HG02938 (cell line): ENCODE measurements around the gene C5.
"Not testable (repeated sequence)": the region's sequence is repeated elsewhere in the genome, so short reads cannot be mapped to it uniquely, and the experiment has no call there.

Experiments
- ATAC-seq: cut with Tn5 transposase; IDR thresholded peaks from one replicate; pipeline ENCODE4 v1.9.1; 2021; ENCODE audit warnings: mild to moderate bottlenecking, moderate library complexity; ENCODE audit not compliant: unreplicated experiment

The C5 gene

DNA sequence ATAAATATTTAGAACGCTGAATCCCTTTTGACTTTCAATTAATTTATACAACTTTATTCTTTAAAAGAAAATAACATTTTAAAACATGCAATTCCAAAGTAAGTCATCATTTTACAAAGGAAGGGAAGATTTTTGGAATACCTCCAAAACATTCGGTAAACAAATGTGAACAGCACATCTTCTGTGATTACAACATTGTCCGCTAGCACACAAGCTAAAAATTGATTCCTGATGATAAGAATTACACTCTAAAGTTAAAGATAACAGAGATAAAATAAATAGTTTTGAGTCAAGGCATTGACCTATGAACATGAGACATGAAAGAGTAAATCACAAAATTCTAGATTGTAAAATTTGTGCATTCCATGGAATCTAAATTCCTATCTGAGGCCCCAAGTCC, 67.2 kb downstream of the C5 start:
- no peak for ATAC-seq

- ATAC-seq, result no peak
Measured at GRCh38 chr9:120980951-120981350, 69.1 kb downstream of the C5 start.

DNA sequence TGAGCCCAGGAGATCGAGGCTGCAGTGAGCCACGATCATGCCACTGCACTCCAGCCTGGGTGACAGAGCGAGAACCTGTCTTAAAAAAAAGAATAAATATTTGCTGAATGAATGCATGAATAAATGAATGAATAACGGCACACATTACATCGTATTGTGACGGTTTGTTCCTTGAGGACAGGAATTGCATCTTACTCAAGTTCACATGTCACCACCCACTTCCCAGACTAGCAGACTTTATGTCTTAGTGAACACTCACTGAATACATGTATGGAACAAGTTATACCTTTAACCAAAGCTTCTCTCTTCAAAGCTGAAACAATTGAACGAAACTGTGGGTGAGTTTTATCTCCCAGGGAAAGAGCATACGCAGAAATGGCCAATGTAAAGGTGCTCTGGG, 70.3 kb downstream of the C5 start:
- no peak for ATAC-seq

GRCh38 chr9:120978987-120979386, 71.1 kb downstream of the C5 start:
- no peak for ATAC-seq

DNA sequence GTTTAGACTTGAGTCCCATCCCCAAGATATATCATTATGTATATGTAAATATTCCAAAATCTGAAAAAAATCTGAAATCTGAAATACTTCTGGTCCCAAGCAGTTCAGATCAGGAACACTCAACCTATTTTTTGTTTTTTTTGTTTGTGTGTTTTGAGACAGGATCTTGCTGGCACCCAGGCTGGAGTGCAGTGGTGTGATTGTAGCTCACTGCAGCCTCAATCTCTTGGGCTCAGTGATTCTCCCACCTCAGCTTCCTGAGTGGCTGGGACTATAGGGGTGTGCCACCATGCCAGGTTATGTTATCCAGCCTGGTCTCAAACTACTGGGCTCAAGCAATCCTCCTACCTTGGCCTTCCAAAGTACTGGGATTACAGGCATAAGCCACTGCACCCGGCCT, 72.8 kb downstream of the C5 start:
- no peak for ATAC-seq

- ATAC-seq, result no peak
Measured at GRCh38 chr9:120974921-120975320, 75.2 kb downstream of the C5 start.

DNA sequence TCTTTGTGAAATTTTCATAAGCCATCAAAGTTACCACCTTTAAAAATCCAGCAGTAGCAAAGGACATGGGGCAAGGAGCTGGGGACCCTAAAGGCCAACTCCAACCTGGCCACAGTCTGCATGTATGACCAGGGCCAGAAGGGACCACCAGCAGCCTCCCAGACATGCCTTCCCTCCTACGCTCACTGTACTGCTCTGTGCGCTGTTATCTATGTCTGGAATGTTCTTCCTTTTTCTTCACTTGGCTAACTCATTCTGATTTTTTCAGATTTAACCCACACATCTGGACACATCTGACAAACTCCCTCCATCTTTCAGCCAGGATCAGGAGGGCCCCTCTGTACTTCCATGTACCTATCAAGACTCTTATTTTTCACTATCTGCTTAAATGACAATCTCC, 75.9 kb downstream of the C5 start:
- no peak for ATAC-seq

DNA sequence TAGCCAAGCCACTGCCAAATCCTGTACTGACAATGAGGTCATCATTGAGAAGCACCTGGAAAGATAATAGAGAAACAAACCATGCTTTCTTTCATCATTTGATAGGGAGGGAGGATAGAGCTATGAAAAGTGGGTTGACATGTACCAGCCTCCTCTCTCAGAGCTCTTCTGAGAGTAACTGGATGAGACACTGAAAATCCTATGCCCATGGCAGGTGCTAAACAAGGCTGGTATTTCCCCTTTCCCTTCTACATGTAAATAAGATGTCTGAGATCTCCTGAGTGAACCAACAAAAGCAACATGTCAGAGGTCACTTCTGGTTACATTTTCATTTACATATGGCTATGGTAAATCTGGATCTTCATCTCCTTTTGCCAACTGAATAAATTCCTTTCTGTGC, 78.1 kb downstream of the C5 start:
- no peak for ATAC-seq

DNA sequence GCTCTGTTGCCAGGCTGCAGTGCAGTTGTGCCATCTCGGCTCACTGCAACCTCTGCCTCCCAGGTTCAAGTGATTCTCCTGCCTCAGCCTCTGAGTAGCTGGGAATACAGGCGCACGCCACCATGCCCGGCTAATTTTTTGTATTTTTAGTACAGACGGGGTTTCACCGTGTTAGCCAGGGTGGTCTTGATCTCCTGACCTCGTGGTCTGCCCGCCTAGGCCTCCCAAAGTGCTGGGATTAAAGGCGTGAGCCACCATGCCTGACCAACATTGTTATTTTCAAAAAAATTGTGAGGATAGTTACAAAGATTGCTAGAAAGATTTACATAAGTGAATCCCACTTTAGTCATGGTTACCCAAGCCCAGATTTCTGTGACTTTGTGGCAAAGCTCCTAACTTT, 78.6 kb downstream of the C5 start:
- ATAC-seq, result not testable (repeated sequence)

GRCh38 chr9:120970244-120970643, 79.8 kb downstream of the C5 start:
- no peak for ATAC-seq

DNA sequence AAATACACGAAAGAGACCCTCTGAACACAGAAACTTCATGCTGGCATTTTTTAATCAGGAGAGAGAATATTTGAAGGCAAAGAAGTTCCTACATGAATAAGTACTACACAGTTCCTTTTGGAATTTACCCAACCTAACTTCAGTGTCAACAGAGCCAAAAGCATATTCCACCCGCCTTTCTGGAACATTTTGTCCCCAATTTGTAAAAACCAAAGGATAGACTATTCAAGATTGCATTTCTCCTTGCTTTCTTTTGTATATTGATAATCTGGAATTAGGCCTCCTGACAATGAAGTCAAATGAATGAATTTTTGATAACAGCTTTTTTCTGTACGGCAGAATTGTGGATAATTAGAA, 84.1 kb downstream of the C5 start:
- ATAC-seq, result no peak

- no peak for ATAC-seq
Measured at GRCh38 chr9:120965344-120966012, 84.6 kb downstream of the C5 start.

DNA sequence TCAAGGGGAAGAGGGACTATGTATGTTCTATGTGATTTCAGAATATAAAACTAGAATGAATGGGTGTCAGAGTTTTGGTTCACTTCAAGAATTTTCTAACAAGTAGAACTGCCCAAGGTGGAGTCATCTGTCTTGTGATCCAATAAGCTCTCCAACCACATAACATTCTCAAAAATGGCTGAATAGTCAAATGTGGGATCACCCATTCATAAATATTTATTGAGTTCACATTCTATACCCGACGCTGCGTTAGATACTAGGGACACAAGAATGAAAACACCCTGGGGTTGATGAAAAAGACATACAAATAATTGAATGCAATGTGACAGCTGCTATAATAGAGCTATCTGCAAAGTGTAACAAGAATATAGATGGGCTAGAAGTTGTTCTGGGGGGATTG, 88.1 kb downstream of the C5 start:
- ATAC-seq, result no peak

GRCh38 chr9:120960001-120960400, 90.1 kb downstream of the C5 start:
- no peak for ATAC-seq

- no peak for ATAC-seq
Measured at GRCh38 chr9:120956862-120957261, 93.2 kb downstream of the C5 start.

DNA sequence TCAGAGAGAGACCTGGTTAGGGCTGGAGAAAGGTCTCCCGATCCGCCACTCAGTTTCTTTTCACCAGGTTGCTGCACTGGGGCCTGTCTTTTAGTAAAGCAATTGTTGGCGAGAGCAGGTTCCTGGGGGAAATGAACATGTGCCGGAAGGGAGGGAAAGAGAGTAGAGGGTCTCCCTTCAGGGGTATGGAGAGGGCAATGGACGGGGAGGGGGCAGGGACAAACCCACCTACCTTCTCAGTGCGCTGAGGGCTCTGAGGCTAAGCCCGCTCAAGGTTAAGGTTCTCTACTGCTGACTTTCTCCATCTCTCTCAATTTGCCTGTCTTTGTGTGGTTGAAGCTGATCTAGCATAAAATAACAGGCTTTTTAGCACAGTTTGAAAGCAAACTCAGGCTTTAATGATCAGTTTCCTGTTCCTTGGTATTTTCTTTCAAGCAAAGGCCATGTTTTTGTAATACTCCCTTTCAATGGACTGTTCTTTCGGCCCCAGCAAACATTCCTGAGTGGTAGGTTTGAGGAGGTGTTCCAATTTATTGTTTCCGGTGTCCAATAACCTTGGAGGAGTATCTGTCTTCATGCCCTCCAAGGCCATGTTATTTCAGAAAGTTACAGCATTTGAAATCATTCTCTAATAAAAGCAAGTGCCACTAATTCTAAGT, 98.0 kb downstream of the C5 start:
- ATAC-seq, result no peak

DNA sequence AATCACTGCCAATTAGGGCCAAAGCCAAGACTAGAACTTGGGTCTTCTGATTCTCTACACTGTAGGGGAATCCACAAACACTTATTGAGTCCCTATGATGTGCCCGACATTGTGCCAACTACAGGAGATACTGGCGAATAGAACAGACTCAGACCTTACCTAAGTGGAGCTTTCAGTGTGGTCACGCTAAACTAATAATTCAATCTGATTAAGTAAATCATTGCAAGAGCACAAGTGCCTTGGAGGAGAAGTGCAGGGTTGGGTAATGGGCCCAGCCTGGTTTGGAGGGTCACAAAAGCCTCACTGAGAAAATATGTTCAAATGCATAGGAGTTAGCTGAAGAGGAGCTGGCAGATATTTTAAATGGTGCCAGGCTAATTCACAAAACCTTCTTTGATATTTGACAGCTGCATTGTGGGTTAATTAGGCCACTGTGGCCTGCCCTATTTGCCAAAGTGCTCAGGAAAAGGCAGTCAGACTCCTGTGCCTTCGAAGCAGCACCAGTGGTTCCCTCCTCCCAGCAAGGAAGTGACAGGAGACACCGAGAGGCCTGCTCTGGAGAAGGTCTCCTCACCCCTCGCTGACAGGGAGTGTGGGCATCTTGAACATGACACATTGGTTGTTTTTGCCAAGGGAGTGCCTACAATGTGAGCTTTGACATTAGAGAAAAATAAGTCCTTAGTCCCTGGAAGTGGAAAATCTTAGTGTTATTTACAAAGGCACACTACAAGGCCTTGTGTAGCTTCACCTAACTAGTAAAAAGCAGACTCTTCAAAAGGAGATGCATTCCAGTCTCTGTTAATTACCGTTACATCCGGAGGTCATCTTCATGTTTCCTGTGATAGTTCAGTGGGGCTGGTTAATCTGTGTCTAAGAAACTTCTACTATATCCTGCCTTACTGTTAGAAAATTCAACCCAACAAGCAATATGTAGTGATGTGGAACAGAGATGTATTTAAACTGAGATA, 99.4 kb downstream of the C5 start:
- no peak for ATAC-seq

DNA sequence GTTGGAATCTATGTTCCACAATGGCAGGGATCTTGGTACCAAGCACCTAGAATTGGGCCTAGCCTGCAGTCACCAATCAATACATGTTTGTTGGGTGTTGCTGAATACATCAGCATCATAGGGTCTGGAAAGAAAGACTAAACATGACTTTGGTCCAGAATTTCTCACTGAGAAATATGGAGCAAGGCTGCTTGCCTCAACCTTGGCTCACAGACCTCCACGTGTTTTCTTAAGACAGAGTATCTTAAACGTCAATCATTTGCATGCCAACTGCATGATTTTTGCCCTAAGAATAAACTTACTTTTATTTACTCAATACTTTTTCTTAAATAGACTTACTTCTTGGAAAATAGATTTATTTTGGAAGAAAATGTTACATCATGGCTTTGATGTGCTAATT, 100.8 kb downstream of the C5 start:
- no peak for ATAC-seq

- no peak for ATAC-seq
Measured at GRCh38 chr9:120948824-120949223, 101.3 kb downstream of the C5 start.

GRCh38 chr9:120947222-120947621, 102.9 kb downstream of the C5 start:
- ATAC-seq, result no peak

DNA sequence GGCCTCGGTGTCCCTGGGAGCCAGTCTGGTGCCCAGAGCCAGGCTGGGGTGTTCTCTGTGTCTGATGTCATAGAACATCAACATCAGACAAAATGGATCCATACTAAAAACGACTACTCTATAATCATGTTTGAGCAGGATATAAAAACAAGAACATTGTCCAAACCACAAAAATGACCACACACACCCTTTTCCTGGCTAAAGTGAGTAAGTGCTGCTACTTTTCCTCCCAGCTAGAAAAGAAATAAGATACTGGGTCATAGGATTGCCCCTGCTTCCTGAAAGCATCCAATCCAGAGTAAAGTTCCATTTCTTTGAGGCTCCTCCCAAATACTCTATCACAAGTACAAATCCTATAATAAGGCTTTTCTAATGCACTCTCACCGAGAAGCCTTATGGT, 103.8 kb downstream of the C5 start:
- no peak for ATAC-seq

- ATAC-seq, result no peak
Measured at GRCh38 chr9:120944948-120945347, 105.1 kb downstream of the C5 start.
